ENCODE measurements around the gene ALX3.

GRCh38 chr1:110097507-110098221, 27.2 kb upstream of the ALX3 start:
- TF ChIP-seq CTCF (IDR thresholded peaks at IDR 0.05 in 8 of 11, conservative IDR thresholded peaks at IDR 0.05 in 3 of 11) (no peak), POLR2A (IDR thresholded peaks at IDR 0.05) (no peak), POLR2AphosphoS5 (IDR thresholded peaks at IDR 0.05) (peak in 2 of 3 donors; percentile 9 to 36)

All from spleen (tissue), 7 donors.